ENCODE results near the gene ST3GAL2.

The ST3GAL2 gene

DNA sequence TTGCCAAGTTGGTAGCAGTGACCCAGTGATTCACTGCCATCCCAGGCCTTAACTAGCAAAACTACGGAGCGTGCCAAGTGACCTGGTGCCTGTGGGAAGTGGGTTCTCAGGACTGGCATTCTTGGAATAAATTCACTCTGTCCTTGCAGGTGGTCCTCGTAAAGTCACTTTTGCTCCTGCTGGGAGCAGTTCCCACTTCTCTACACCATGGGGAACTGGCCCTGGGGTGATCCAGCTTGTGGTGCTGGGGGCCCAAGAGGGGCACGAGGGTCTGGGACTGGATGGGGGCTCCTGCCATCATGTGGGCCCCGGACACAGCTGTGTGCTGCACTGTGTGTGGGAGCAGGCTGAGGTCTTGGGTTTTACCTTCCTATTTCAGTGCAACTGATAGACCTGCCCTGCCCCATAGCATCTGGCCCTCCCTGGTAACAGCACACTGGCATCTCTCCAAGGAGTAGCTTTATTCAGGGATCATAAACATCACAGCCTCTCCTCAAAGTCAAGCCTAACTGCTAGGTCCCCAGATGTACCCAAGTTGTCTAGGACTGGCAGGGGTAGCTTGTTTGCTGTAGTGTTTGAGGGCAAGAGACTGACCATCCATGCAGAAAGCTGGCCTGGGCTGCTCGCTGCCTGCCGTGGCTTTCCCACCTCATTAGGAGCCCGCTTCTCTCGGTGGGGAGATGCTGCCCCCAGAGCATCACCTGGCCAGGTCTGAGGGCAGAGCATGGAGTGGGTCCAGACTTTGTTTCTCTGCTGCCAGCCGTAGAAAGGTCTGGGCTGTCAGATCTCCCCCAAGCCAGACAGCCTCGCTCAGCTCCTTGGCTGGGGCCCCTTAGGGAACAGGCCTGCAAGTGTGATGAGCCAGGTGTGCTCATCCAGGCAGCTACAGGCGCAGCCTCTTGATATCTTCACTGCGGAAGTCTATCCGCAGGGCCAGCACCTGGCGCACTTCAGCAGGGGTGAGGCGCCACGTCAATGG lies 41.5 kb upstream of the ST3GAL2 start:
- H3K4me3 ChIP-seq (ENCODE audit: control insufficient read depth, low read depth, low read length), result no peak overlapping the region
- no peak for DNase-seq (ENCODE audit: low read depth)
- TF ChIP-seq, protein P1, sequence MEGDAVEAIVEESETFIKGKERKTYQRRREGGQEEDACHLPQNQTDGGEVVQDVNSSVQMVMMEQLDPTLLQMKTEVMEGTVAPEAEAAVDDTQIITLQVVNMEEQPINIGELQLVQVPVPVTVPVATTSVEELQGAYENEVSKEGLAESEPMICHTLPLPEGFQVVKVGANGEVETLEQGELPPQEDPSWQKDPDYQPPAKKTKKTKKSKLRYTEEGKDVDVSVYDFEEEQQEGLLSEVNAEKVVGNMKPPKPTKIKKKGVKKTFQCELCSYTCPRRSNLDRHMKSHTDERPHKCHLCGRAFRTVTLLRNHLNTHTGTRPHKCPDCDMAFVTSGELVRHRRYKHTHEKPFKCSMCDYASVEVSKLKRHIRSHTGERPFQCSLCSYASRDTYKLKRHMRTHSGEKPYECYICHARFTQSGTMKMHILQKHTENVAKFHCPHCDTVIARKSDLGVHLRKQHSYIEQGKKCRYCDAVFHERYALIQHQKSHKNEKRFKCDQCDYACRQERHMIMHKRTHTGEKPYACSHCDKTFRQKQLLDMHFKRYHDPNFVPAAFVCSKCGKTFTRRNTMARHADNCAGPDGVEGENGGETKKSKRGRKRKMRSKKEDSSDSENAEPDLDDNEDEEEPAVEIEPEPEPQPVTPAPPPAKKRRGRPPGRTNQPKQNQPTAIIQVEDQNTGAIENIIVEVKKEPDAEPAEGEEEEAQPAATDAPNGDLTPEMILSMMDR (conservative IDR thresholded peaks at IDR 0.05; ENCODE audit: control insufficient read depth, insufficient read depth, low read depth, low read length), result no peak

DNA sequence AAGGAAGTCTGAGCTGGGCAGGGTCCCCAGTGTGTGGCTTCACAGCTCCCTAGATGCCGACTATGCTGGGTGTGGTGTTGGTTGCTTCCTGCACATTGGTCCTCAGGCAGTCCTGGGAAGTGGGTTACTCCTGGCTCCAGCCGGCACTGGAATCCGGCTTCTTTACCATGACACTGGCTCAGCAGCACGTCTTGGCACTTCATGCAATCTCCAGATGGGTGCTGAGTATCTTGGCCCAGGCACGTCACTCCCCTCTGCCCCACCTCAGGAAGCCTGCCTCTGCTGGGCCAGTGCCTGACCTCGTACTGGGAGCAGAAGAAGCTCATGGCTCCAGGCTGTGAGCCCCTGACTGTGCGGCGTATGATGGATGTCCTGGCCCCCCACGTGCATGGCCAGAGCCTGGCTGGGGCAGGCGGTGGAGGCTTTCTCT lies 40.0 kb upstream of the ST3GAL2 start:
- TF ChIP-seq, protein P1 (conservative IDR thresholded peaks at IDR 0.05; ENCODE audit: control insufficient read depth, insufficient read depth, low read depth, low read length), result no peak
- DNase-seq (ENCODE audit: low read depth), result no peak
- H3K4me3 ChIP-seq (ENCODE audit: control insufficient read depth, low read depth, low read length), result no peak overlapping the region

DNA sequence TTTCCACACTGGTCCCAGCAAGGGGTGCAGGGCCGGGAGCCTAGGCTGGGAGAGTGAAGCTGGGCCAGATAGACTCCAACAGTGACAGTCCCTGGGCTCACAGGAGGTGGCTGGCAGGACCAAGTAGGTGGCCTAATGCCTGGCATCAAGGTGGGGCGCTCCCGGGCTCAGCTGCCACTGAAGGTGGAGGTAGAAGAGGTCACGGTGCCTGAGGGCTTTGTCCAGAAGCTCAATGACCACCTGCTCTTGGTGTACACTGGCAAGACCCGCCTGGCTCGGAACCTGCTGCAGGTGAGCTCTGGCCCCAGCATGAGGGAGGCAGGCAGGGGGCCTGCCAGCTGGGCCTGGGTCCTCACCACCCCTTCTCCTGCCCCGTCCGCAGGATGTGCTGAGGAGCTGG lies 39.3 kb upstream of the ST3GAL2 start:
- no peak overlapping the region for H3K4me3 ChIP-seq (ENCODE audit: control insufficient read depth, low read depth, low read length)
- TF ChIP-seq, protein P1 (conservative IDR thresholded peaks at IDR 0.05; ENCODE audit: control insufficient read depth, insufficient read depth, low read depth, low read length), result no peak
- DNase-seq (ENCODE audit: low read depth), result no peak

DNA sequence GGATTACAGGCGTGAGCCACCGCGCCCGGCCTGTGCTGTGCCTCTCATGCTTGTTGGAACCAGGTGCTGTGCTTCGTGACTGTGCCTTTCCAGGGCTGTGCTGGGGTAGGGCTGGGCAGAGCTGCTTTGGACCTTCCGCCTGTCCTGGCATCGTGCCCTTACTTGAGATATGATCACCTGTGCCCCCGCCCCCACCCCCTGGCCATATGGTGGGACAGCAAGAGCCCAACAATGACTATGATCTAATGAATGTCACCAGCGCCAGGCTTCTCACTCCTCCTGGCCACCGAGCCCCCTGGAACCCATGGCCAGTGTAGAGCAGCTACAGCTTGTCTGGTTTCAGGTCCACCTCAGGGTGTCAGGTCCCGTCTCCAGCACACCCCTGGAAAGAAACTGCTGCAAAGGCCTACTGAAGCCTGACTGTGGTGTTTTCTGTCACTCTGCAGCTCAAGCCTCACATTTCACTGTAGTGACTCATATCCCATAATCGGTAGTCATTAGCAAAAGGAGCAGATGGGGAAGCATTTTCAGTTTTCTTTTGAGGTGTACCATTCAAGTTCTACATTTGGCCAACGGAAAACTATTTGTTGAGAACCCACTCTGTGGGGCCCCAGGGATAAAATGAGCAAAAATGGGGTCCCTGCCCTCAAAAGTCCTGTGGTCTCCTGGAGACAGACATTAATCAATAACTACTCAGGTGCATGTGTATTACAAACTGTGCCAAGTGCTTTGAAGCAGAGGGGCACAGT lies 37.5 kb upstream of the ST3GAL2 start:
- DNase-seq (ENCODE audit: low read depth), result peak; percentile 71
- no peak overlapping the region for H3K4me3 ChIP-seq (ENCODE audit: control insufficient read depth, low read depth, low read length)
- TF ChIP-seq, protein P1 (conservative IDR thresholded peaks at IDR 0.05; ENCODE audit: control insufficient read depth, insufficient read depth, low read depth, low read length), result no peak

DNA sequence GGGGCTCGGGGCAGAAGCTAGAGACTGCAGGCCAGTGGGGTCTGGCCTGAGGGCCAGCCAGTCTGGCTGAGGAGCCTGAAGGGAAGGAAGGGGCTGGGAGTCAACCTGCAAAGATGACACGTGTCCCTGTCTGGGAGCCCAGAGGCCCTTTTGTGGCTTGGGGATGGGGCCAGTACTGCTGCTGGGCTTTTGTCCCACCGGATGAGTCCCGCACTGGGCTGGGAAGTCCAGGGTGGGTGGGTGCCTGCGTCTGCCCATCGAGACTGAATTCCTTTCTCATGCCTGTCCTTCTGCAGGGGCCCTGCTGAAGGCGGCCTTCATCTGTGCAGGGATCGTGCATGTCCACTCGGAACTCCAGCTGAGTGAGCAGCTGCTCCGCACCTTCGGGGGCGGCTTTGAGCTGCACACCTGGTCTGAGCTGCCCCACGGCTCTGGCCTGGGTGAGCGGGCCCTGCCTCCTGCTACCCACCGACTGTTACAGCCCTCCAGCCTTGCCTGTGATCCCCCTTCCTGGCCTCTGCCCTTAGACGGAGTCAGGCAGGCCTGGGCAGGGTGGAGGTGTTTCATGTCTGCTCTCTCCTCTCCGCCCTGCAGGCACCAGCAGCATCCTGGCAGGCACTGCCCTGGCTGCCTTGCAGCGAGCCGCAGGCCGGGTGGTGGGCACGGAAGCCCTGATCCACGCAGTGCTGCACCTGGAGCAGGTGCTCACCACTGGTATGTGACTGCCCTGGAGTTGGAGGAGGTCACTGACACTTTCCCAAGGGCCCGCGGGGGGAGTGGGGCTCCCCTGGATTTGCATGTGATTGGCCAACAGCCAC lies 36.4 kb upstream of the ST3GAL2 start:
- DNase-seq (ENCODE audit: low read depth), result no peak
- TF ChIP-seq, protein P1 (conservative IDR thresholded peaks at IDR 0.05; ENCODE audit: control insufficient read depth, insufficient read depth, low read depth, low read length), result no peak
- H3K4me3 ChIP-seq (ENCODE audit: control insufficient read depth, low read depth, low read length), result no peak overlapping the region

All from fibroblast of mammary gland (primary cell).